SK-N-SH treated with all-trans-retinoic acid at 6 μM for 48 hours (cell line): Measurements from ENCODE around the gene BRIX1.

ENCODE experiments used
- ATAC-seq: fragments of 200-7000 bp; cut with Tn5 transposase; 3 replicates; pipeline ENCODE4 v1.9.1; 2020; ENCODE audit warnings: mild to moderate bottlenecking, moderate library complexity
- ARNTL ChIP-seq: fragments of 450-650 bp; formaldehyde crosslinking; IDR thresholded peaks from 2 replicates; pipeline ENCODE4 v1.5.0; 2020; ENCODE audit warnings: low read depth, mild to moderate bottlenecking, moderate library complexity, borderline replicate concordance
- BACH2 ChIP-seq: fragments of 250-450 bp; sonication (Bioruptor Pico); IDR thresholded peaks from 2 replicates; pipeline ENCODE4 v1.9.0; 2021; ENCODE audit warnings: mild to moderate bottlenecking, borderline replicate concordance
- CREB5 ChIP-seq: fragments of 250-450 bp; sonication (Bioruptor Pico); IDR thresholded peaks from 2 replicates; pipeline ENCODE4 v1.5.1; 2020; ENCODE audit warnings: low read depth, mild to moderate bottlenecking, moderate library complexity
- CSDC2 ChIP-seq: fragments of 250-450 bp; sonication (Bioruptor Pico); IDR thresholded peaks from 2 replicates; pipeline ENCODE4 v1.5.0; 2020; ENCODE audit warnings: mild to moderate bottlenecking, moderate library complexity
- ESRRG ChIP-seq: fragments of 250-450 bp; sonication (Bioruptor Pico); IDR thresholded peaks from 2 replicates; pipeline ENCODE4 v1.6.1; 2021; ENCODE audit warnings: mild to moderate bottlenecking
- GLIS3 ChIP-seq: fragments of 250-450 bp; sonication (Bioruptor Pico); IDR thresholded peaks from 2 replicates; pipeline ENCODE4 v1.5.0; 2020; ENCODE audit warnings: mild to moderate bottlenecking, moderate library complexity
- ISL1 ChIP-seq: fragments of 250-450 bp; sonication (Bioruptor Pico); IDR thresholded peaks from 2 replicates; pipeline ENCODE4 v2.1.2; 2022; ENCODE audit warnings: mild to moderate bottlenecking, moderate library complexity
- POU6F1 ChIP-seq: fragments of 250-450 bp; sonication (Bioruptor Pico); IDR thresholded peaks from 2 replicates; pipeline ENCODE4 v1.8.0; 2021; ENCODE audit warnings: low read depth, mild to moderate bottlenecking, moderate library complexity, borderline replicate concordance
- PPARA ChIP-seq: fragments of 250-450 bp; sonication (Bioruptor Pico); IDR thresholded peaks from 2 replicates; pipeline ENCODE4 v1.5.0; 2020; ENCODE audit warnings: mild to moderate bottlenecking, borderline replicate concordance
- RARB ChIP-seq: fragments of 250-450 bp; sonication (Bioruptor Pico); IDR thresholded peaks from 2 replicates; pipeline ENCODE4 v1.8.0; 2021; ENCODE audit warnings: mild to moderate bottlenecking, moderate library complexity
- SNAI2 ChIP-seq: fragments of 250-450 bp; sonication (Bioruptor Pico); IDR thresholded peaks from 2 replicates; pipeline ENCODE4 v1.5.0; 2020; ENCODE audit warnings: mild to moderate bottlenecking, moderate library complexity
- TCF4 ChIP-seq: fragments of 250-450 bp; sonication (Bioruptor Pico); IDR thresholded peaks from 2 replicates; pipeline ENCODE4 v1.8.0; 2021; ENCODE audit warnings: mild to moderate bottlenecking, moderate library complexity, borderline replicate concordance
- TOX ChIP-seq: fragments of 250-450 bp; sonication (Bioruptor Pico); IDR thresholded peaks from 2 replicates; pipeline ENCODE4 v1.8.0; 2021; ENCODE audit warnings: mild to moderate bottlenecking, moderate library complexity, borderline replicate concordance
- TSHZ2 ChIP-seq: fragments of 250-450 bp; sonication (Bioruptor Pico); IDR thresholded peaks from 2 replicates; pipeline ENCODE4 v1.5.0; 2020; ENCODE audit warnings: mild to moderate bottlenecking, moderate library complexity
- ZC3H10 ChIP-seq: fragments of 250-450 bp; sonication (Bioruptor Pico); IDR thresholded peaks from 2 replicates; pipeline ENCODE4 v1.5.1; 2021; ENCODE audit warnings: mild to moderate bottlenecking, moderate library complexity
- ZFP3 ChIP-seq: fragments of 250-450 bp; sonication (Bioruptor Pico); IDR thresholded peaks from 2 replicates; pipeline ENCODE4 v1.5.0; 2020; ENCODE audit warnings: mild to moderate bottlenecking, moderate library complexity
- ZFP30 ChIP-seq: fragments of 450-650 bp; formaldehyde crosslinking; IDR thresholded peaks from 2 replicates; pipeline ENCODE4 v1.5.0; 2022; ENCODE audit warnings: mild to moderate bottlenecking, moderate library complexity
- ZNF565 ChIP-seq: fragments of 450-650 bp; formaldehyde crosslinking; conservative IDR thresholded peaks from 2 replicates; pipeline ENCODE4 v1.5.0; 2020; ENCODE audit warnings: low read depth, mild to moderate bottlenecking, moderate library complexity
- ZNF70 ChIP-seq: fragments of 450-650 bp; formaldehyde crosslinking; IDR thresholded peaks from 2 replicates; pipeline ENCODE4 v1.5.0; 2020; ENCODE audit warnings: mild to moderate bottlenecking, moderate library complexity
- ZNF8 ChIP-seq: fragments of 450-650 bp; formaldehyde crosslinking; IDR thresholded peaks from 2 replicates; pipeline ENCODE4 v1.5.0; 2020; ENCODE audit warnings: mild to moderate bottlenecking, moderate library complexity
- TF ChIP-seq, protein P1 (sequence below): fragments of 250-450 bp; sonication (Bioruptor Pico); IDR thresholded peaks from 2 replicates; pipeline ENCODE4 v1.8.0; 2020; ENCODE audit warnings: mild to moderate bottlenecking, moderate library complexity, borderline replicate concordance

BRIX1 gene

DNA sequence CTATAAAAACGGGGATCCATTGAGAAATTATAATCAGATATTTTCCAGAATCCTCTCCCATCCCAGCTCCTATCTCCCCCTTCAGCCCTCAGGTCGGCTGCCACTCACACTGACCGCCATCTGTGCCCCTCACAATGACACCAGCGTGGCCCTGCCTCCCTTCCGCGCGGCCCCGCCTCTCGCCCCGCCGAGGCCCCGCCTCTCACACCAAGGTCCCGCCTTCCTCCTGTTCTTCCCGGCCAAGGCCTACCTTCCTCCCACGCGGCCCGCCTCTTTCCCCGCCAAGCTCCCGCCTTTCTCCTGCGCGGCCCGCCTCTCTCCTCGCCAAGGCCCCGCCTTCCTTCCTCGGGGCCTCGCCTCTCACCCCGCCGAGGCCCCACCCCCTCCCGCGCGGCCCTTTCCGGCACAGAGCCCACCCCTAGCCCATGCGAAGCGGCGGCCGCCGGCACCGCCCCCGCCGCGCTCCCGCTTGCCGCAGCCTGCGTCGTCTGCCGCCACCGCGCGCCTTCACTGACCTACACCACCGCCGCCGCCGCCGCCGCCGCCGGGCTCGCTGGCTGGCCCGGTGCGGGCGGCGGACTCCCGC lies 13.7 kb downstream of the BRIX1 start, which contains the start of gene DNAJC21:
DNAJC21 (plus strand) TSS at position 426 of the 586 bp plus-strand sequence. CDS start 261 bp downstream, outside the sequence.
- TF ChIP-seq CREB5 (CRISPR knock-in tag): no peak
- no peak for TF ChIP-seq ZNF70
- no peak for TF ChIP-seq TSHZ2
- TF ChIP-seq ZNF565 (CRISPR knock-in tag): no peak
- TF ChIP-seq ZFP3: no peak
- no peak for TF ChIP-seq ESRRG (CRISPR knock-in tag)
- TF ChIP-seq, protein P1, sequence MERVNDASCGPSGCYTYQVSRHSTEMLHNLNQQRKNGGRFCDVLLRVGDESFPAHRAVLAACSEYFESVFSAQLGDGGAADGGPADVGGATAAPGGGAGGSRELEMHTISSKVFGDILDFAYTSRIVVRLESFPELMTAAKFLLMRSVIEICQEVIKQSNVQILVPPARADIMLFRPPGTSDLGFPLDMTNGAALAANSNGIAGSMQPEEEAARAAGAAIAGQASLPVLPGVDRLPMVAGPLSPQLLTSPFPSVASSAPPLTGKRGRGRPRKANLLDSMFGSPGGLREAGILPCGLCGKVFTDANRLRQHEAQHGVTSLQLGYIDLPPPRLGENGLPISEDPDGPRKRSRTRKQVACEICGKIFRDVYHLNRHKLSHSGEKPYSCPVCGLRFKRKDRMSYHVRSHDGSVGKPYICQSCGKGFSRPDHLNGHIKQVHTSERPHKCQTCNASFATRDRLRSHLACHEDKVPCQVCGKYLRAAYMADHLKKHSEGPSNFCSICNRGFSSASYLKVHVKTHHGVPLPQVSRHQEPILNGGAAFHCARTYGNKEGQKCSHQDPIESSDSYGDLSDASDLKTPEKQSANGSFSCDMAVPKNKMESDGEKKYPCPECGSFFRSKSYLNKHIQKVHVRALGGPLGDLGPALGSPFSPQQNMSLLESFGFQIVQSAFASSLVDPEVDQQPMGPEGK (CRISPR knock-in tag): no peak
- ATAC-seq: peak; percentile 94

DNA sequence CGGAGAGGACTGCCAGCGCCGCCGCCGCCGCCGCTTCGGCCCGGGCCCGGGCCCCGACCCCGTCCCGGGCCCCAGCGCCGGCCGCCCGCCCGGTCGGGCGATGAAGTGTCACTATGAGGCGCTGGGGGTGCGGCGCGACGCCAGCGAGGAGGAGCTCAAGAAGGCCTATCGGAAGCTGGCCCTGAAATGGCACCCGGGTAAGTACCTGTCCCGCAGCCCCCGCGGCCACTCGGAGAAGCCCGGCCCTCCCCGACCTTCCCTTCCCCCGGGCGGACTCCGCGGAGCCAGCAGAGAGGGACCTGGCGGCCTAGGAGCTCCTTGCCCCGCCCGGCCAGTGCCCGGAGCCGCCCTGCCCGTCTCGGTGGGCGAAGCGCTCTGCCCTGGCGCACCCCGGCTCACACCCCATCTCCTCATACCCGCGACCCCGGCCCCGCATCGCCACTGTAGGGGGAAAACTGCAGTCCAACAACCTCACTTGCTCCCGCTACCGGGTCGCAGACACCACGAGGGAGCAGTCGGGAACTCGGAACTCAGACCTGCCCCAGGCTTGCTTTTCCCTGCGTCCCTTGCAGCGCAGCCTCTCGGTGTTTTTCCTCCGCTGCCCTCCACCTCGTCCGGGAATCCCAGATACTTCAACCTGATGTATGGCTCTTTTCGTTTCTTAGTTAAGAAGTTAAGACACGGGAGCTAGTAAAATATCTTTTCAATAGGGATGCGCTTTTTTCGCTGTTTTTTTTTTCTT lies 14.4 kb downstream of the BRIX1 start:
- TF ChIP-seq ZNF8 (no peak), POU6F1 (CRISPR knock-in tag) (no peak), ZC3H10 (no peak), ESRRG (CRISPR knock-in tag) (no peak), ISL1 (no peak), PPARA (no peak), TOX (CRISPR knock-in tag) (no peak), ZNF565 (CRISPR knock-in tag) (no peak)
- TF ChIP-seq, protein P1 (CRISPR knock-in tag): no peak
- ATAC-seq: peak; percentile 70

DNA sequence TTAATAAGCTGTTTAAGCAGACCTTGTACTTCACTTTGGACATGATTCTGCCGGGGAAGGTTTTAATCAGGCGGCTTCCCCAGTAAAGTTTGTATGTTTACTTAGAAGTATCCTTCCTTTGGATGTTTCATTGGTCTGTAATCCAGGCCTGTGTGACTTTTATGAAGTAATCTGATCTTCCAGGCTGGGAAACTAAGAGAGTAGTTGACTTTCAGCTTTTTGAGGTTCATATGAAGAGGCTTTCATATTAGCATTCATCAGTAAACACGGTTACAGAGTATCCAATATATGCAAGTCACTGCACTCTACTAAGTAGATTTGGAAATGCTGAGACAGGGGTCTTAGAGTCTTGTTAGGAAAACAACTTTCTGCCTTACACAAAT lies 14.9 kb downstream of the BRIX1 start:
- 0 out of 3 replicates have a peak, but pooled peaks have one; percentile 0 for ATAC-seq
- TF ChIP-seq ISL1 (no peak), TSHZ2 (no peak), ZNF8 (no peak), GLIS3 (no peak), ZFP30 (no peak), BACH2 (CRISPR knock-in tag) (no peak), ZFP3 (no peak), ZC3H10 (no peak), RARB (CRISPR knock-in tag) (no peak), SNAI2 (CRISPR knock-in tag) (no peak), CSDC2 (CRISPR knock-in tag) (no peak), TCF4 (CRISPR knock-in tag) (no peak), ARNTL (no peak), CREB5 (CRISPR knock-in tag) (no peak)
